GM18519 (cell line): ENCODE measurements around the gene RERE.

ENCODE experiments used
- ATAC-seq: cut with Tn5 transposase; IDR thresholded peaks from one replicate; pipeline ENCODE4 v1.9.1; 2021; ENCODE audit warnings: mild to moderate bottlenecking, moderate library complexity; ENCODE audit not compliant: unreplicated experiment, low FRiP score

RERE gene

GRCh38 chr1:8562881-8563865 is 254.3 kb downstream of the RERE start:
- ATAC-seq: no peak

- ATAC-seq: no peak
Measured at GRCh38 chr1:8562222-8562621, 255.2 kb downstream of the RERE start.

- no peak for ATAC-seq
Measured at GRCh38 chr1:8560611-8561544, 256.6 kb downstream of the RERE start.

- ATAC-seq: no peak
Measured at GRCh38 chr1:8560035-8560434, 257.4 kb downstream of the RERE start.

- ATAC-seq: no peak
Measured at GRCh38 chr1:8555582-8555981, 261.9 kb downstream of the RERE start.

- ATAC-seq: no peak
Measured at GRCh38 chr1:8554956-8555534, 262.4 kb downstream of the RERE start.

- no peak for ATAC-seq
Measured at GRCh38 chr1:8552820-8553397, 264.5 kb downstream of the RERE start.

- no peak for ATAC-seq
Measured at GRCh38 chr1:8551613-8552489, 265.6 kb downstream of the RERE start.

GRCh38 chr1:8551057-8551456 is 266.4 kb downstream of the RERE start:
- ATAC-seq: no peak

- no peak for ATAC-seq
Measured at GRCh38 chr1:8547791-8548190, 269.6 kb downstream of the RERE start.

GRCh38 chr1:8545078-8545477 is 272.4 kb downstream of the RERE start:
- no peak for ATAC-seq

GRCh38 chr1:8544644-8545043 is 272.8 kb downstream of the RERE start:
- ATAC-seq: no peak

GRCh38 chr1:8543965-8544364 is 273.5 kb downstream of the RERE start:
- no peak for ATAC-seq

GRCh38 chr1:8541961-8542521 is 275.4 kb downstream of the RERE start:
- ATAC-seq: no peak

GRCh38 chr1:8540971-8541370 is 276.5 kb downstream of the RERE start:
- ATAC-seq: no peak

GRCh38 chr1:8540261-8540941 is 277.0 kb downstream of the RERE start:
- no peak for ATAC-seq

- ATAC-seq: no peak
Measured at GRCh38 chr1:8539683-8540082, 277.8 kb downstream of the RERE start.

- no peak for ATAC-seq
Measured at GRCh38 chr1:8538502-8538901, 278.9 kb downstream of the RERE start.

- no peak for ATAC-seq
Measured at GRCh38 chr1:8537991-8538390, 279.4 kb downstream of the RERE start.
